ENCODE measurements around the gene CFAP45. TPM values are rescaled to one million over a fixed set of nuclear protein-coding genes. Genes with fewer than 3 reads are reported as not detected.

Gene CFAP45
- total RNA-seq, 2 experiments from 2014 or later: 1.3 to 1.4 TPM

GRCh38 chr1:159879977-159880376, 20.0 kb downstream of the CFAP45 start:
- POLR2A ChIA-PET: no interaction called here
- no peak overlapping the region for H3K27ac Mint-ChIP-seq
- CTCF ChIA-PET: interaction anchor here (1.0 to 5.7 kb wide), 3 partner anchors 12 to 81 kb away, joined by 4 to 47 read pairs (median 13); no protein-coding TSS in a partner anchor
- no peaks in the 10 kb centered on the region for H3K36me3 Mint-ChIP-seq (ENCODE audit: low read depth)
- TF ChIP-seq, protein P1, sequence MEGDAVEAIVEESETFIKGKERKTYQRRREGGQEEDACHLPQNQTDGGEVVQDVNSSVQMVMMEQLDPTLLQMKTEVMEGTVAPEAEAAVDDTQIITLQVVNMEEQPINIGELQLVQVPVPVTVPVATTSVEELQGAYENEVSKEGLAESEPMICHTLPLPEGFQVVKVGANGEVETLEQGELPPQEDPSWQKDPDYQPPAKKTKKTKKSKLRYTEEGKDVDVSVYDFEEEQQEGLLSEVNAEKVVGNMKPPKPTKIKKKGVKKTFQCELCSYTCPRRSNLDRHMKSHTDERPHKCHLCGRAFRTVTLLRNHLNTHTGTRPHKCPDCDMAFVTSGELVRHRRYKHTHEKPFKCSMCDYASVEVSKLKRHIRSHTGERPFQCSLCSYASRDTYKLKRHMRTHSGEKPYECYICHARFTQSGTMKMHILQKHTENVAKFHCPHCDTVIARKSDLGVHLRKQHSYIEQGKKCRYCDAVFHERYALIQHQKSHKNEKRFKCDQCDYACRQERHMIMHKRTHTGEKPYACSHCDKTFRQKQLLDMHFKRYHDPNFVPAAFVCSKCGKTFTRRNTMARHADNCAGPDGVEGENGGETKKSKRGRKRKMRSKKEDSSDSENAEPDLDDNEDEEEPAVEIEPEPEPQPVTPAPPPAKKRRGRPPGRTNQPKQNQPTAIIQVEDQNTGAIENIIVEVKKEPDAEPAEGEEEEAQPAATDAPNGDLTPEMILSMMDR (IDR thresholded peaks at IDR 0.05): no peak
- H3K9me3 Mint-ChIP-seq: no peaks in the 10 kb centered on the region
- no peak for ATAC-seq
- no peak for DNase-seq
- no peaks in the 10 kb centered on the region for H3K4me1 Mint-ChIP-seq (ENCODE audit: low read depth)
- no peaks in the 10 kb centered on the region for H3K27me3 Mint-ChIP-seq
- H3K4me3 Mint-ChIP-seq: no peak overlapping the region
- intact Hi-C loops (cut with micrococcal nuclease): no loop called here

GRCh38 chr1:159879136-159879535, 20.8 kb downstream of the CFAP45 start:
- ATAC-seq (no peak), DNase-seq (no peak)
- H3K27me3 Mint-ChIP-seq: no peaks in the 10 kb centered on the region
- ChIA-PET POLR2A (interaction anchor here (1.4 kb wide), 1 partner anchor 46 kb away, joined by 4 read pairs; the partner anchor contains the start of gene TAGLN2), CTCF (interaction anchor here (5.7 kb wide), 1 partner anchor 12 kb away, joined by 47 read pairs; no protein-coding TSS in a partner anchor)
- H3K4me1 Mint-ChIP-seq (ENCODE audit: low read depth): no peaks in the 10 kb centered on the region
- H3K27ac Mint-ChIP-seq: no peak overlapping the region
- no peaks in the 10 kb centered on the region for H3K36me3 Mint-ChIP-seq (ENCODE audit: low read depth)
- TF ChIP-seq, protein P1 (IDR thresholded peaks at IDR 0.05): no peak
- no peak overlapping the region for H3K4me3 Mint-ChIP-seq
- no peaks in the 10 kb centered on the region for H3K9me3 Mint-ChIP-seq
- intact Hi-C loops (cut with micrococcal nuclease): no loop called here

DNA sequence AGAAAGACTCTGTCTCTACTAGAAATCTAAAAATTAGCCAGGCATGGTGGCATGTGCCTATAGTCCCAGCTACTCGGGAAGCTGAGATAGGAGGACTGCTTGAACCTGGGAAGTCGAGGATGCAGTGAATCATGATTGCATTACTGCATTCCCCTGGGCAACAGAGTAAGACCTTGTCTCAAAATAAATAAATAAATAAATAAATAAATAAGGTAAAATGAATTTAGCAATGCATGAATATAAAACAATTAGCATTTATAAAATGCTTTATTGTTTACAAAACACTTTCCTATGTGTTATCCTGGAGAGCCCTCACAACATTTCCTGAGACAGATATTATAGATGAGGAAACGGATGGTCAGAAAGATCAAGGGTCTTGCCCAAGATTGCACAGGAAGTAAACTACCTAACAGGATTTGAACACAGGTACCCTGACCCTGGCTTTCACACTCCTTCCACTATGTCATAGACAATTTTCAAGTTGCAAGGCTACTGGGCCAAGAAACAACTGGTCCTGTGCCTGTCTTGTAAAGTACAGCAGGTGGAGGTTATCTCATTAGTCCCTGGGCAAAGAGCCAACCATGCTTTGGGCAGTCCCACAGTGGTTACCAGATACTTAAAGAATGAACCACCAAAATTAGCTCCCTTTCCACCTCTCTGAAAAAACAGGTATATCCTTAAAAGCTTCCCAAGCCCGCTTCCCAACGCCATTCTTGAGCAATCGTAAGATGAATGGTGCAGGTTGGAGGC, 22.1 kb downstream of the CFAP45 start:
- H3K36me3 Mint-ChIP-seq (ENCODE audit: low read depth): no peaks in the 10 kb centered on the region
- DNase-seq: no peak

GRCh38 chr1:159873530-159874143, 26.3 kb downstream of the CFAP45 start:
- CTCF ChIA-PET: interaction anchor here (1.9 to 3.9 kb wide), 2 partner anchors 19 to 75 kb away, joined by 5 to 18 read pairs; no protein-coding TSS in a partner anchor
- TF ChIP-seq, protein P1 (IDR thresholded peaks at IDR 0.05): no peak
- Mint-ChIP-seq H3K4me1 (ENCODE audit: low read depth) (peaks cover 7% of the 10 kb centered on the region), H3K4me3 (no peak overlapping the region), H3K27me3 (peaks cover 3% of the 10 kb centered on the region), H3K9me3 (no peaks in the 10 kb centered on the region), H3K36me3 (ENCODE audit: low read depth) (no peaks in the 10 kb centered on the region), H3K27ac (no peak overlapping the region)
- POLR2A ChIA-PET: interaction anchor here (0.6 kb wide), 1 partner anchor 67 kb away, joined by 5 read pairs; no protein-coding TSS in a partner anchor
- ATAC-seq (no peak), DNase-seq (no peak)
- intact Hi-C loops (cut with micrococcal nuclease): no loop called here

More for the DNA sequence above, 22.1 kb downstream of the CFAP45 start:
- no peaks in the 10 kb centered on the region for H3K27me3 Mint-ChIP-seq
- TF ChIP-seq, protein P1 (IDR thresholded peaks at IDR 0.05): no peak
- H3K4me3 Mint-ChIP-seq: no peak overlapping the region
- ChIA-PET POLR2A (interaction anchor here (1.4 kb wide), 1 partner anchor 47 kb away, joined by 4 read pairs; the partner anchor contains the start of gene TAGLN2), CTCF (interaction anchor here (5.7 kb wide), 1 partner anchor 14 kb away, joined by 47 read pairs; no protein-coding TSS in a partner anchor)
- intact Hi-C loops (cut with micrococcal nuclease): no loop called here
- H3K9me3 Mint-ChIP-seq: no peaks in the 10 kb centered on the region
- no peak overlapping the region for H3K27ac Mint-ChIP-seq
- H3K4me1 Mint-ChIP-seq (ENCODE audit: low read depth): no peaks in the 10 kb centered on the region
- ATAC-seq: no peak

Data from activated CD8-positive, alpha-beta T cell treated with anti-CD3 and anti-CD28 coated beads for 36 hours (primary cell).